HFFc6 (cell line): Measurements from ENCODE around the gene REV3L. TPM values are rescaled to one million over a fixed set of nuclear protein-coding genes. Genes with fewer than 3 reads are reported as not detected.

Experiments
- DNase-seq: peaks from one replicate; pipeline ENCODE4 v3.0.0-alpha.2; 2018
- H3K27ac Mint-ChIP-seq: 2 replicates; pipeline ENCODE4 v1.8.0; 2020; ENCODE audit warnings: mild to moderate bottlenecking, mixed read lengths
- H3K27me3 Mint-ChIP-seq: 2 replicates; pipeline ENCODE4 v1.8.0; 2021; ENCODE audit warnings: mild to moderate bottlenecking, moderate library complexity, mixed read lengths; ENCODE audit not compliant: insufficient read depth
- H3K36me3 Mint-ChIP-seq: 2 replicates; pipeline ENCODE4 v1.8.0; 2021; ENCODE audit warnings: low read depth, mixed read lengths
- H3K4me1 Mint-ChIP-seq: 2 replicates; pipeline ENCODE4 v1.8.0; 2020; ENCODE audit warnings: low read depth, mixed read lengths
- H3K4me3 Mint-ChIP-seq: 2 replicates; pipeline ENCODE4 v1.8.0; 2020; ENCODE audit warnings: mild to moderate bottlenecking, moderate library complexity, mixed read lengths
- H3K9me3 Mint-ChIP-seq: 2 replicates; pipeline ENCODE4 v1.8.0; 2020; ENCODE audit warnings: mild to moderate bottlenecking, mixed read lengths
- CTCF ChIP-seq: fragments of 200-600 bp; sonication (generic); IDR thresholded peaks from 2 replicates; pipeline ENCODE4 v1.5.0; 2021; ENCODE audit warnings: antibody characterized with exemption, mild to moderate bottlenecking
- total RNA-seq, 6 experiments: library from RNA; stranded (reverse); fragmentation: NEBNext Ultra II Directional; extraction: Animal tissue kit (Norgen Biotek cat#: 25700); gene quantifications; 2 replicates in 1 of 6; 3 replicates in 5 of 6; pipeline ENCODE4 v1.2.3, GENCODE V29; 2021

REV3L gene
- total RNA-seq, 6 experiments from 2014 or later: 22.4 to 36.3 (median 31.2) TPM

- Mint-ChIP-seq H3K4me3 (peak overlapping the region; percentile 56; the same call in 1 of the 2 replicates), H3K27ac (peak overlapping the region; percentile 58), H3K36me3 (peaks cover 3% of the 10 kb centered on the region; the same call in 1 of the 2 replicates), H3K27me3 (no peaks in the 10 kb centered on the region), H3K9me3 (no peaks in the 10 kb centered on the region), H3K4me1 (peaks cover 45% of the 10 kb centered on the region)
- DNase-seq: no peak
- TF ChIP-seq CTCF: no peak
Measured at GRCh38 chr6:111416529-111416928, 66.5 kb downstream of the REV3L start.

DNA sequence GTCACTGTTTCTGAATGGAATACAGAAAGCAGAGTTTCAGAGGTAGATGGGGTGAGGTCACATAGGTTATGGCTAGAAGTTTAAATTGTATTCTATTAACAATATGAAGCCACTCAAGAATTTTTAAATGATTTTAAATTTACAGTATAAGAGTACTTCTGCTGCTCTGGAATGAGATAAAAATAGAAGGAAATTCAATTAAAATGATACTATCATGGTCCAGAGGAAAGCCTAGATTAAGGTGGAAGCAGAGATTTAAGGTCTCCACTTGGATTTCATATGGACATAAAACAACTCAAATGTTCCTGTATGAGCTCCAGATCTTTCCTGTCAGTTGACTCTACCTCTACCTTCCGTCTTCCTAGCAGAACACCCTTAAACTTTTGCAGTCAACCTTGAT, 68.6 kb downstream of the REV3L start:
- no peak for TF ChIP-seq CTCF
- H3K4me1 Mint-ChIP-seq: peaks cover 34% of the 10 kb centered on the region
- H3K9me3 Mint-ChIP-seq: no peaks in the 10 kb centered on the region
- no peak for DNase-seq
- no peaks in the 10 kb centered on the region; the same call in 1 of the 2 replicates for H3K36me3 Mint-ChIP-seq
- H3K27ac Mint-ChIP-seq: no peak overlapping the region
- H3K27me3 Mint-ChIP-seq: no peaks in the 10 kb centered on the region
- no peak overlapping the region for H3K4me3 Mint-ChIP-seq

- Mint-ChIP-seq H3K27me3 (no peaks in the 10 kb centered on the region), H3K9me3 (no peaks in the 10 kb centered on the region), H3K36me3 (peaks cover 9% of the 10 kb centered on the region), H3K27ac (no peak overlapping the region), H3K4me1 (peaks cover 15% of the 10 kb centered on the region), H3K4me3 (no peak overlapping the region)
- DNase-seq: no peak
- TF ChIP-seq CTCF: no peak
Measured at GRCh38 chr6:111411978-111412566, 70.9 kb downstream of the REV3L start.

- no peak for DNase-seq
- peaks cover 6% of the 10 kb centered on the region for H3K4me1 Mint-ChIP-seq
- peaks cover 17% of the 10 kb centered on the region for H3K36me3 Mint-ChIP-seq
- no peaks in the 10 kb centered on the region for H3K9me3 Mint-ChIP-seq
- H3K27me3 Mint-ChIP-seq: no peaks in the 10 kb centered on the region
- no peak overlapping the region for H3K4me3 Mint-ChIP-seq
- H3K27ac Mint-ChIP-seq: no peak overlapping the region; the same call in 1 of the 2 replicates
- TF ChIP-seq CTCF: no peak
Measured at GRCh38 chr6:111411046-111411445, 72.0 kb downstream of the REV3L start.

GRCh38 chr6:111410371-111410770, 72.6 kb downstream of the REV3L start:
- DNase-seq: no peak
- H3K9me3 Mint-ChIP-seq: no peaks in the 10 kb centered on the region
- no peaks in the 10 kb centered on the region for H3K27me3 Mint-ChIP-seq
- no peak for TF ChIP-seq CTCF
- no peak overlapping the region for H3K27ac Mint-ChIP-seq
- H3K36me3 Mint-ChIP-seq: peaks cover 19% of the 10 kb centered on the region
- H3K4me3 Mint-ChIP-seq: no peak overlapping the region
- peaks cover 5% of the 10 kb centered on the region; the same call in 1 of the 2 replicates for H3K4me1 Mint-ChIP-seq
